ENCODE results near the gene TADA2B. TPM values are rescaled to one million over a fixed set of nuclear protein-coding genes. Genes with fewer than 3 reads are reported as not detected.

The TADA2B gene
- polyA plus RNA-seq, 4 donors = 13.5 to 20.8 (median 14.6) TPM

- H3K9me3 ChIP-seq (ENCODE audit: control insufficient read depth in 2 of 2, insufficient read depth in 1 of 2, low read depth in 1 of 2, low read length in 1 of 2) = no peaks in the 10 kb centered on the region
- WGBS, 3 donors = 89 to 95% (median 94%) methylated on average over 20 of the region's 20 CpGs
- no peaks in the 10 kb centered on the region for H3K4me1 ChIP-seq (ENCODE audit: control insufficient read depth in 3 of 3, insufficient read depth in 2 of 3, low read depth in 1 of 3, low read length in 2 of 3)
- no peak for DNase-seq
- peaks cover 17 to 62% (median 35%) of the 10 kb centered on the region in 3 donors for H3K36me3 ChIP-seq (ENCODE audit: control insufficient read depth in 3 of 3, insufficient read depth in 2 of 3, low read depth in 1 of 3, low read length in 3 of 3)
- H3K27ac ChIP-seq (ENCODE audit: low read depth in 1 of 3, low read length in 2 of 3) = no peak overlapping the region
- no peaks in the 10 kb centered on the region for H3K27me3 ChIP-seq (ENCODE audit: control insufficient read depth in 3 of 3, insufficient read depth in 3 of 3, low read length in 3 of 3)
- H3K4me3 ChIP-seq (ENCODE audit: low read depth in 1 of 3, low read length in 3 of 3) = no peak overlapping the region
- no peak for FAIRE-seq
Observed at GRCh38 chr4:7060346-7061150, 17.4 kb downstream of the TADA2B start.

- DNase-seq = no peak
- peaks cover 17 to 51% (median 30%) of the 10 kb centered on the region in 3 donors for H3K36me3 ChIP-seq (ENCODE audit: control insufficient read depth in 3 of 3, insufficient read depth in 2 of 3, low read depth in 1 of 3, low read length in 3 of 3)
- no peak overlapping the region for H3K4me3 ChIP-seq (ENCODE audit: low read depth in 1 of 3, low read length in 3 of 3)
- peaks cover 0 to 5% (median 3%) of the 10 kb centered on the region in 3 donors for H3K4me1 ChIP-seq (ENCODE audit: control insufficient read depth in 3 of 3, insufficient read depth in 2 of 3, low read depth in 1 of 3, low read length in 2 of 3)
- 93 to 95% (median 94%) methylated on average over 6 of the region's 6 CpGs for WGBS, 3 donors
- no peak for FAIRE-seq
- no peak overlapping the region for H3K27ac ChIP-seq (ENCODE audit: low read depth in 1 of 3, low read length in 2 of 3)
- H3K9me3 ChIP-seq (ENCODE audit: control insufficient read depth in 2 of 2, insufficient read depth in 1 of 2, low read depth in 1 of 2, low read length in 1 of 2) = no peaks in the 10 kb centered on the region
- no peaks in the 10 kb centered on the region for H3K27me3 ChIP-seq (ENCODE audit: control insufficient read depth in 3 of 3, insufficient read depth in 3 of 3, low read length in 3 of 3)
Observed at GRCh38 chr4:7061815-7062214, 18.6 kb downstream of the TADA2B start.

GRCh38 chr4:7062816-7063215, 19.6 kb downstream of the TADA2B start:
- DNase-seq = no peak
- Histone ChIP-seq H3K4me1 (ENCODE audit: control insufficient read depth in 3 of 3, insufficient read depth in 2 of 3, low read depth in 1 of 3, low read length in 2 of 3) (peaks cover 0 to 8% (median 7%) of the 10 kb centered on the region in 3 donors), H3K9me3 (ENCODE audit: control insufficient read depth in 2 of 2, insufficient read depth in 1 of 2, low read depth in 1 of 2, low read length in 1 of 2) (no peaks in the 10 kb centered on the region), H3K36me3 (ENCODE audit: control insufficient read depth in 3 of 3, insufficient read depth in 2 of 3, low read depth in 1 of 3, low read length in 3 of 3) (peaks cover 17 to 49% (median 29%) of the 10 kb centered on the region in 3 donors), H3K4me3 (ENCODE audit: low read depth in 1 of 3, low read length in 3 of 3) (no peak overlapping the region), H3K27ac (ENCODE audit: low read depth in 1 of 3, low read length in 2 of 3) (no peak overlapping the region), H3K27me3 (ENCODE audit: control insufficient read depth in 3 of 3, insufficient read depth in 3 of 3, low read length in 3 of 3) (no peaks in the 10 kb centered on the region)
- 92 to 94% (median 94%) methylated on average over 4 of the region's 4 CpGs for WGBS, 3 donors
- no peak for FAIRE-seq

- Histone ChIP-seq H3K27me3 (ENCODE audit: control insufficient read depth in 3 of 3, insufficient read depth in 3 of 3, low read length in 3 of 3) (no peaks in the 10 kb centered on the region), H3K4me1 (ENCODE audit: control insufficient read depth in 3 of 3, insufficient read depth in 2 of 3, low read depth in 1 of 3, low read length in 2 of 3) (peaks cover 0 to 8% (median 7%) of the 10 kb centered on the region in 3 donors), H3K27ac (ENCODE audit: low read depth in 1 of 3, low read length in 2 of 3) (no peak overlapping the region), H3K9me3 (ENCODE audit: control insufficient read depth in 2 of 2, insufficient read depth in 1 of 2, low read depth in 1 of 2, low read length in 1 of 2) (no peaks in the 10 kb centered on the region), H3K36me3 (ENCODE audit: control insufficient read depth in 3 of 3, insufficient read depth in 2 of 3, low read depth in 1 of 3, low read length in 3 of 3) (peaks cover 17 to 49% (median 29%) of the 10 kb centered on the region in 3 donors), H3K4me3 (ENCODE audit: low read depth in 1 of 3, low read length in 3 of 3) (no peak overlapping the region)
- 68 to 83% (median 73%) methylated on average over 4 of the region's 4 CpGs for WGBS, 3 donors
- DNase-seq = no peak
- no peak for FAIRE-seq
Observed at GRCh38 chr4:7063362-7063761, 20.2 kb downstream of the TADA2B start.

- Histone ChIP-seq H3K27me3 (ENCODE audit: control insufficient read depth in 3 of 3, insufficient read depth in 3 of 3, low read length in 3 of 3) (no peaks in the 10 kb centered on the region), H3K36me3 (ENCODE audit: control insufficient read depth in 3 of 3, insufficient read depth in 2 of 3, low read depth in 1 of 3, low read length in 3 of 3) (peaks cover 8 to 33% (median 15%) of the 10 kb centered on the region in 3 donors), H3K27ac (ENCODE audit: low read depth in 1 of 3, low read length in 2 of 3) (no peak overlapping the region), H3K4me3 (ENCODE audit: low read depth in 1 of 3, low read length in 3 of 3) (no peak overlapping the region), H3K9me3 (ENCODE audit: control insufficient read depth in 2 of 2, insufficient read depth in 1 of 2, low read depth in 1 of 2, low read length in 1 of 2) (no peaks in the 10 kb centered on the region), H3K4me1 (ENCODE audit: control insufficient read depth in 3 of 3, insufficient read depth in 2 of 3, low read depth in 1 of 3, low read length in 2 of 3) (peaks cover 0 to 12% (median 8%) of the 10 kb centered on the region in 3 donors)
- FAIRE-seq (no peak), DNase-seq (no peak)
- 95% methylated on average over 11 of the region's 11 CpGs for WGBS, 3 donors
Observed at GRCh38 chr4:7066006-7066405, 22.8 kb downstream of the TADA2B start.

GRCh38 chr4:7066493-7066892, 23.3 kb downstream of the TADA2B start:
- H3K36me3 ChIP-seq (ENCODE audit: control insufficient read depth in 3 of 3, insufficient read depth in 2 of 3, low read depth in 1 of 3, low read length in 3 of 3) = peaks cover 6 to 30% (median 10%) of the 10 kb centered on the region in 3 donors
- 73 to 84% (median 75%) methylated on average over 4 of the region's 4 CpGs for WGBS, 3 donors
- H3K4me1 ChIP-seq (ENCODE audit: control insufficient read depth in 3 of 3, insufficient read depth in 2 of 3, low read depth in 1 of 3, low read length in 2 of 3) = peaks cover 0 to 12% (median 8%) of the 10 kb centered on the region in 3 donors
- H3K27me3 ChIP-seq (ENCODE audit: control insufficient read depth in 3 of 3, insufficient read depth in 3 of 3, low read length in 3 of 3) = no peaks in the 10 kb centered on the region
- H3K4me3 ChIP-seq (ENCODE audit: low read depth in 1 of 3, low read length in 3 of 3) = peak overlapping the region in 2 of 3 donors; percentile 78 to 80
- no peak overlapping the region for H3K27ac ChIP-seq (ENCODE audit: low read depth in 1 of 3, low read length in 2 of 3)
- FAIRE-seq (no peak), DNase-seq (no peak)
- no peaks in the 10 kb centered on the region for H3K9me3 ChIP-seq (ENCODE audit: control insufficient read depth in 2 of 2, insufficient read depth in 1 of 2, low read depth in 1 of 2, low read length in 1 of 2)

GRCh38 chr4:7067126-7067451, 23.9 kb downstream of the TADA2B start:
- peaks cover 3 to 24% (median 4%) of the 10 kb centered on the region in 3 donors for H3K36me3 ChIP-seq (ENCODE audit: control insufficient read depth in 3 of 3, insufficient read depth in 2 of 3, low read depth in 1 of 3, low read length in 3 of 3)
- FAIRE-seq (no peak), DNase-seq (no peak)
- peaks cover 0 to 12% (median 8%) of the 10 kb centered on the region in 3 donors for H3K4me1 ChIP-seq (ENCODE audit: control insufficient read depth in 3 of 3, insufficient read depth in 2 of 3, low read depth in 1 of 3, low read length in 2 of 3)
- no peaks in the 10 kb centered on the region for H3K27me3 ChIP-seq (ENCODE audit: control insufficient read depth in 3 of 3, insufficient read depth in 3 of 3, low read length in 3 of 3)
- 0 to 3% (median 1%) methylated on average over 13 of the region's 13 CpGs for WGBS, 3 donors
- H3K27ac ChIP-seq (ENCODE audit: low read depth in 1 of 3, low read length in 2 of 3) = peak overlapping the region; percentile 76 to 93 (median 86)
- H3K9me3 ChIP-seq (ENCODE audit: control insufficient read depth in 2 of 2, insufficient read depth in 1 of 2, low read depth in 1 of 2, low read length in 1 of 2) = no peaks in the 10 kb centered on the region
- H3K4me3 ChIP-seq (ENCODE audit: low read depth in 1 of 3, low read length in 3 of 3) = peak overlapping the region; percentile 78 to 91 (median 80)

GRCh38 chr4:7067452-7068278, 24.5 kb downstream of the TADA2B start, which contains the start of gene GRPEL1:
TSS of gene GRPEL1 (minus strand) at chr4:7068064. CDS start at chr4:7068032, 32 bp downstream.
- Histone ChIP-seq H3K27me3 (ENCODE audit: control insufficient read depth in 3 of 3, insufficient read depth in 3 of 3, low read length in 3 of 3) (no peaks in the 10 kb centered on the region), H3K9me3 (ENCODE audit: control insufficient read depth in 2 of 2, insufficient read depth in 1 of 2, low read depth in 1 of 2, low read length in 1 of 2) (no peaks in the 10 kb centered on the region), H3K4me3 (ENCODE audit: low read depth in 1 of 3, low read length in 3 of 3) (peak within 1 kb of the TSS; percentile 78 to 91 (median 80)), H3K27ac (ENCODE audit: low read depth in 1 of 3, low read length in 2 of 3) (peak within 1 kb of the TSS; percentile 86 to 97 (median 93)), H3K4me1 (ENCODE audit: control insufficient read depth in 3 of 3, insufficient read depth in 2 of 3, low read depth in 1 of 3, low read length in 2 of 3) (peaks cover 0 to 12% (median 8%) of the 10 kb centered on the region in 3 donors), H3K36me3 (ENCODE audit: control insufficient read depth in 3 of 3, insufficient read depth in 2 of 3, low read depth in 1 of 3, low read length in 3 of 3) (peaks cover 3 to 20% (median 3%) of the 10 kb centered on the region in 3 donors)
- no peak for FAIRE-seq
- DNase-seq = peak; percentile 100
- 0% methylated on average over 71 to 81 of the region's 81 CpGs for WGBS, 3 donors
